A549 treated with CORT108297 at 1 μM for 4 hours (cell line): ENCODE results near the gene GNAS. TPM values are rescaled to one million over a fixed set of nuclear protein-coding genes. Genes with fewer than 3 reads are reported as not detected.

Experiments
- total RNA-seq: library from RNA; stranded (reverse); fragments of 200-300 nt; extraction: Qiagen RNA extraction; gene quantifications from 5 replicates; pipeline ENCODE4 v1.2.3, GENCODE V29; 2022

Gene GNAS
- 680 to 764 TPM (median 724 TPM) in 5 replicates for total RNA-seq

GRCh38 chr20:58852543-58853271 is at the start of gene GNAS:
TSS of gene GNAS (plus strand) at chr20:58852716.

GRCh38 chr20:58850693-58851174 is 1.8 kb upstream of the GNAS start, which contains the start of gene GNAS-AS1:
TSS of gene GNAS-AS1 (minus strand) at chr20:58850902.

Other genes starting within 250 kb of the GNAS start
- gene STX16, start 201.4 kb upstream of the GNAS start, total RNA-seq, result 27.6 to 38.2 TPM (median 35.7 TPM) in 5 replicates
- 28.2 to 38.3 TPM (median 36.0 TPM) in 5 replicates for gene NPEPL1, start 159.9 kb upstream of the GNAS start, total RNA-seq
- gene GNAS-AS1, start 1.8 kb upstream of the GNAS start, total RNA-seq, result not detected in 5 replicates
- 42.9 to 47.5 TPM (median 45.0 TPM) in 5 replicates for gene NELFCD, start 128.5 kb downstream of the GNAS start, total RNA-seq
- 145 to 191 TPM (median 186 TPM) in 5 replicates for gene CTSZ, start 154.5 kb downstream of the GNAS start, total RNA-seq
- 0.02 to 0.06 TPM (median 0.02 TPM) in 3 of 5 replicates, not detected in the others for gene TUBB1, start 166.7 kb downstream of the GNAS start, total RNA-seq
- gene ATP5F1E, start 179.6 kb downstream of the GNAS start, total RNA-seq, result 90.9 to 122 TPM (median 93.8 TPM) in 5 replicates
- gene PRELID3B, start 190.1 kb downstream of the GNAS start, total RNA-seq, result 53.9 to 68.9 TPM (median 57.3 TPM) in 5 replicates